IMR-90 (cell line): ENCODE measurements around the gene AP2A1. TPM values are rescaled to one million over a fixed set of nuclear protein-coding genes. Genes with fewer than 3 reads are reported as not detected.

ENCODE experiments used
- ATAC-seq: fragments of 200-7000 bp; cut with Tn5 transposase; 2 replicates; pipeline ENCODE4 v1.9.1; 2020; ENCODE audit warnings: low read depth, mild to moderate bottlenecking, moderate library complexity
- BruUV-seq: library from RNA; stranded (reverse); fragments of 400-500 nt; replicated peaks from 2 replicates; lab custom pipeline; 2021; lab: Mats Ljungman, UMichigan
- CTCF ChIA-PET: fragments of 300-600 bp; formaldehyde crosslinking; extraction: SDS; loops from one replicate; lab custom pipeline; 2021; ENCODE audit warnings: antibody characterized with exemption; lab: Yijun Ruan, JAX
- POLR2A ChIA-PET: fragments of 300-600 bp; sonication (Branson Sonifier 250); formaldehyde crosslinking; loops from one replicate; lab custom pipeline; 2022; ENCODE audit warnings: antibody characterized with exemption; ENCODE audit not compliant: unreplicated experiment; lab: Charles Lee
- DNase-seq: peaks from one replicate; pipeline ENCODE4 v3.0.0; 2013
- H2AFZ ChIP-seq: replicated peaks from 2 replicates; pipeline ENCODE3; 2013; ENCODE audit warnings: low read length, mild to moderate bottlenecking; ENCODE audit not compliant: poor library complexity
- H2AK5ac ChIP-seq: 2 replicates; pipeline ENCODE4 v1.6.1; 2013; ENCODE audit warnings: low read depth, low read length, inconsistent platforms
- H2AK9ac ChIP-seq: replicated peaks from 2 replicates; pipeline ENCODE3; 2013; ENCODE audit warnings: mild to moderate bottlenecking, low read depth, low read length, moderate library complexity; ENCODE audit not compliant: poor library complexity
- H2BK120ac ChIP-seq: 2 replicates; pipeline ENCODE4 v1.6.1; 2013; ENCODE audit warnings: low read depth, low read length, inconsistent platforms
- H2BK15ac ChIP-seq: 3 replicates; pipeline ENCODE4 v1.6.1; 2013; ENCODE audit warnings: low read depth, low read length, inconsistent platforms
- H2BK20ac ChIP-seq: 2 replicates; pipeline ENCODE4 v1.6.1; 2013; ENCODE audit warnings: low read depth, mild to moderate bottlenecking, inconsistent platforms, low read length, moderate library complexity
- H2BK5ac ChIP-seq: 2 replicates; pipeline ENCODE4 v1.6.1; 2013; ENCODE audit warnings: mild to moderate bottlenecking, low read depth, low read length, inconsistent platforms; ENCODE audit not compliant: poor library complexity, severe bottlenecking
- H3K14ac ChIP-seq: replicated peaks from 2 replicates; pipeline ENCODE4 v1.6.1; 2013; ENCODE audit warnings: low read depth, low read length, inconsistent platforms
- H3K18ac ChIP-seq: 2 replicates; pipeline ENCODE4 v1.6.1; 2013; ENCODE audit warnings: low read depth, low read length, control low read depth
- H3K23ac ChIP-seq: 2 replicates; pipeline ENCODE4 v1.6.1; 2013; ENCODE audit warnings: low read depth, low read length, inconsistent platforms
- H3K27ac ChIP-seq: 2 replicates; pipeline ENCODE4 v1.5.1; 2013; ENCODE audit warnings: mild to moderate bottlenecking, control low read depth, low read length; ENCODE audit not compliant: insufficient read depth
- H3K27me3 ChIP-seq: 2 replicates; pipeline ENCODE4 v1.6.1; 2013; ENCODE audit warnings: low read length; ENCODE audit not compliant: control insufficient read depth, insufficient read depth
- H3K36me3 ChIP-seq: 2 replicates; pipeline ENCODE4 v1.6.1; 2013; ENCODE audit warnings: low read length, mixed read lengths; ENCODE audit not compliant: control insufficient read depth, insufficient read depth
- H3K4ac ChIP-seq: 2 replicates; pipeline ENCODE4 v1.6.1; 2013; ENCODE audit warnings: low read depth, low read length, inconsistent platforms
- H3K4me1 ChIP-seq: 2 replicates; pipeline ENCODE4 v1.6.1; 2013; ENCODE audit warnings: low read length, mixed read lengths; ENCODE audit not compliant: control insufficient read depth, insufficient read depth
- H3K4me2 ChIP-seq: 2 replicates; pipeline ENCODE4 v1.6.1; 2013; ENCODE audit warnings: low read depth, mild to moderate bottlenecking, control low read depth, low read length, moderate library complexity
- H3K4me3 ChIP-seq: 2 replicates; pipeline ENCODE4 v1.5.1; 2013; ENCODE audit warnings: low read depth, mild to moderate bottlenecking, control low read depth, low read length, moderate library complexity; ENCODE audit not compliant: insufficient read depth
- H3K56ac ChIP-seq: 2 replicates; pipeline ENCODE4 v1.6.1; 2013; ENCODE audit warnings: low read length, inconsistent platforms; ENCODE audit not compliant: insufficient read depth; ENCODE audit errors: extremely low read depth
- H3K79me1 ChIP-seq, 2 experiments: 2 replicates each; pipeline ENCODE4 v1.6.1; 2013; ENCODE audit warnings: low read length in 2 of 2, inconsistent platforms in 1 of 2, low read depth in 1 of 2
- H3K9ac ChIP-seq: 2 replicates; pipeline ENCODE4 v1.6.1; 2013; ENCODE audit warnings: low read depth, low read length, control low read depth
- H3K9me1 ChIP-seq: 2 replicates; pipeline ENCODE4 v1.6.1; 2013; ENCODE audit warnings: low read length, inconsistent platforms; ENCODE audit not compliant: insufficient read depth
- H3K9me3 ChIP-seq: 2 replicates; pipeline ENCODE4 v1.6.1; 2013; ENCODE audit warnings: low read length; ENCODE audit not compliant: control insufficient read depth, insufficient read depth
- H4K20me1 ChIP-seq: 2 replicates; pipeline ENCODE4 v1.6.1; 2013; ENCODE audit warnings: low read length, inconsistent platforms; ENCODE audit not compliant: insufficient read depth
- H4K5ac ChIP-seq: 2 replicates; pipeline ENCODE4 v1.6.1; 2013; ENCODE audit warnings: mild to moderate bottlenecking, low read depth, low read length, control low read depth
- H4K8ac ChIP-seq, 2 experiments: 2 replicates each; pipeline ENCODE4 v1.6.1; 2013; ENCODE audit warnings: low read depth in 2 of 2, low read length in 2 of 2, control low read depth in 1 of 2, inconsistent platforms in 1 of 2
- H4K91ac ChIP-seq: 2 replicates; pipeline ENCODE4 v1.6.1; 2013; ENCODE audit warnings: low read depth, low read length, inconsistent platforms; ENCODE audit not compliant: insufficient read depth
- BHLHE40 ChIP-seq: fragments of 150-350 bp; IDR thresholded peaks from 2 replicates; pipeline ENCODE4 v1.6.1; 2016; ENCODE audit warnings: mild to moderate bottlenecking, low read depth, low read length
- CTCF ChIP-seq: conservative IDR thresholded peaks from 2 replicates; pipeline ENCODE4 v1.5.1; 2012; ENCODE audit warnings: mild to moderate bottlenecking, low read depth, low read length, improper control_type of control experiment
- ELK1 ChIP-seq: fragments of 150-350 bp; IDR thresholded peaks from 2 replicates; pipeline ENCODE4 v1.6.1; 2016; ENCODE audit warnings: low read depth, mild to moderate bottlenecking, low read length, moderate library complexity, borderline replicate concordance
- FOS ChIP-seq: fragments of 150-350 bp; IDR thresholded peaks from 2 replicates; pipeline ENCODE4 v1.6.1; 2016; ENCODE audit warnings: low read depth, low read length
- MAZ ChIP-seq: IDR thresholded peaks from 2 replicates; pipeline ENCODE4 v1.6.1; 2012; ENCODE audit warnings: low read depth, mild to moderate bottlenecking, low read length, improper control_type of control experiment, moderate library complexity, borderline replicate concordance
- MXI1 ChIP-seq: IDR thresholded peaks from 2 replicates; pipeline ENCODE4 v1.6.1; 2012; ENCODE audit warnings: low read depth, mild to moderate bottlenecking, low read length, moderate library complexity, borderline replicate concordance
- POLR2A ChIP-seq: IDR thresholded peaks from 2 replicates; pipeline ENCODE4 v1.6.1; 2012; ENCODE audit warnings: mild to moderate bottlenecking, low read depth, low read length
- RAD21 ChIP-seq: IDR thresholded peaks from 2 replicates; pipeline ENCODE4 v1.6.1; 2012; ENCODE audit warnings: low read length, improper control_type of control experiment
- RCOR1 ChIP-seq: IDR thresholded peaks from 2 replicates; pipeline ENCODE4 v1.6.1; 2012; ENCODE audit warnings: mild to moderate bottlenecking, low read length, improper control_type of control experiment; ENCODE audit not compliant: insufficient replicate concordance
- RFX5 ChIP-seq: IDR thresholded peaks from 2 replicates; pipeline ENCODE4 v1.8.0; 2012; ENCODE audit warnings: low read depth, mild to moderate bottlenecking, low read length, moderate library complexity
- SMC3 ChIP-seq: fragments of 150-350 bp; IDR thresholded peaks from 2 replicates; pipeline ENCODE4 v1.6.1; 2016; ENCODE audit warnings: low read depth, mild to moderate bottlenecking, antibody characterized with exemption, low read length, moderate library complexity
- USF2 ChIP-seq: fragments of 150-350 bp; IDR thresholded peaks from 2 replicates; pipeline ENCODE4 v1.6.1; 2017; ENCODE audit warnings: mild to moderate bottlenecking, antibody characterized with exemption, low read length, low read depth
- WGBS, 2 experiments: methylation state at CpG; one replicate each; pipeline versions ENCODE4 v1.1.5 to v1.1.7; 2013; ENCODE audit warnings: missing lambda C conversion rate in 2 of 2; ENCODE audit not compliant: insufficient read length in 1 of 2; ENCODE audit errors: extremely low coverage in 2 of 2; 5-methylcytosine and 5-hydroxymethylcytosine counted together
- dilution Hi-C: fragments of 300-500 bp; cut with HindIII; formaldehyde crosslinking; loops from one replicate; pipeline ENCODE4 v1.14.3; 2018; ENCODE audit warnings: low sequenced_read_pairs; ENCODE audit not compliant: unreplicated experiment
- in situ Hi-C: fragments of 300-500 bp; cut with MboI; formaldehyde crosslinking; loops from 3 replicates; pipeline ENCODE4 v1.14.3; 2019; ENCODE audit warnings: low sequenced_read_pairs, inconsistent platforms, mixed read lengths
- intact Hi-C: fragments of 100-400 bp; cut with micrococcal nuclease; formaldehyde crosslinking; loops from 2 replicates; pipeline ENCODE4 v1.10.0; 2022
- polyA plus RNA-seq, 3 experiments: library from polyadenylated mRNA; depleted of rRNA; stranded (reverse); fragments of >200 nt; gene quantifications; 2 replicates each; pipeline ENCODE4 v1.2.3, GENCODE V29; 2012; ENCODE audit warnings: low replicate concordance in 1 of 3
- total RNA-seq: library from RNA; depleted of rRNA; stranded (reverse); fragments of >200 nt; gene quantifications from 2 replicates; pipeline ENCODE4 v1.2.3, GENCODE V29; 2012

AP2A1 gene
- total and polyA plus RNA-seq, 2 of the 4 experiments (the other 2 are of a cell fraction), result 40.7 to 122 TPM

- TF ChIP-seq RCOR1 (no peak), SMC3 (no peak), RFX5 (no peak), MAZ (no peak), RAD21 (no peak), POLR2A (no peak), MXI1 (no peak), CTCF (no peak), FOS (no peak), ELK1 (no peak), BHLHE40 (no peak), USF2 (no peak)
- no peak overlapping the region for H3K18ac ChIP-seq
- no peak overlapping the region for H3K4me3 ChIP-seq
- WGBS, 2 experiments, result 100% methylated on average over 3 of the region's 5 CpGs; no CpG with 5 or more reads in 1 of the 2 experiments
- BruUV-seq, result no TSS peak
- no peaks in the 10 kb centered on the region for H3K27me3 ChIP-seq
- H3K4ac ChIP-seq, result no peak overlapping the region
- no peak overlapping the region for H3K9ac ChIP-seq
- no peak overlapping the region for H2BK20ac ChIP-seq
- H4K20me1 ChIP-seq, result peaks cover 28% of the 10 kb centered on the region
- intact Hi-C loops (no loop called here), dilution Hi-C loops (no loop called here), in situ Hi-C loops (no loop called here)
- H3K14ac ChIP-seq, result no peak overlapping the region
- ChIA-PET CTCF (no interaction called here), POLR2A (no interaction called here)
- H3K56ac ChIP-seq, result no peak overlapping the region
- H2BK120ac ChIP-seq, result no peak overlapping the region
- no peak overlapping the region for H2AK9ac ChIP-seq
- H3K4me1 ChIP-seq, result peaks cover 7% of the 10 kb centered on the region
- H3K79me1 ChIP-seq, result peaks cover 15 to 62% of the 10 kb centered on the region in 2 experiments
- peaks cover 7% of the 10 kb centered on the region; the same call in 1 of the 2 replicates for H3K9me1 ChIP-seq
- ATAC-seq (no peak), DNase-seq (no peak)
- H4K5ac ChIP-seq, result no peak overlapping the region
- no peak overlapping the region for H2BK15ac ChIP-seq
- no peak overlapping the region for H4K91ac ChIP-seq
- no peak overlapping the region for H3K27ac ChIP-seq
- H3K9me3 ChIP-seq, result no peaks in the 10 kb centered on the region
- no peak overlapping the region for H2AK5ac ChIP-seq
- H2BK5ac ChIP-seq, result no peak overlapping the region
- no peak overlapping the region for H2AFZ ChIP-seq
- H3K23ac ChIP-seq, result no peak overlapping the region
- H3K36me3 ChIP-seq, result peaks cover 50% of the 10 kb centered on the region
- no peak overlapping the region for H4K8ac ChIP-seq
- H3K4me2 ChIP-seq, result no peak overlapping the region
Measured at GRCh38 chr19:49787746-49788145, 20.9 kb downstream of the AP2A1 start.
